OCI-LY7 (cell line): ENCODE results near the gene PRR14L.

Experiments
- EZH2phosphoT487 ChIP-seq: fragments of 200-600 bp; sonication (generic); IDR thresholded peaks from 2 replicates; pipeline ENCODE4 v1.6.1; 2018; ENCODE audit warnings: low read depth, borderline replicate concordance, mild to moderate bottlenecking, mixed run types, antibody characterized with exemption, low read length, moderate library complexity, mixed read lengths
- TF ChIP-seq, protein P1 (sequence below): fragments of 200-600 bp; sonication (generic); conservative IDR thresholded peaks from 2 replicates; pipeline ENCODE4 v1.5.1; 2014; ENCODE audit warnings: mild to moderate bottlenecking, antibody characterized with exemption, low read length, moderate library complexity, mixed read lengths

DNA sequence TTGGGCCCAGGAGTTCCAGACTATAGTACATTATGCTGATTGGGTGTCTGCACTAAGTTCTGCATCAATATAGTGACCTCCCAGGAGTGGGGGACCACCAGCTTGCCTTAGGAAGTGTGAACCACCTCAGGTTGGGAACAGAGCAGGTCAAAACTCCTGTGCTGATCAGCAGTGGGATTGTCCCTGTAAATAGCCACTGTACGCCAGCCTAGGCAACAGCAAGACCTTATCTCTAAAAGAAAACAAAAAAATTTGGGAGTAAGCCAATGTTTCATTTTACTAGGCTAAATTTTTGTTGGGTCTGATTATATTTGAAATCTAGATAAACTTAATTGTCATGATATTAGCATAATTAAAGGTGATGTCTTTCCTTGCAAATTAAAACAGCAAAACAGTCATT is 7.3 kb upstream of the PRR14L start:
- TF ChIP-seq EZH2phosphoT487, result no peak
- TF ChIP-seq, protein P1, sequence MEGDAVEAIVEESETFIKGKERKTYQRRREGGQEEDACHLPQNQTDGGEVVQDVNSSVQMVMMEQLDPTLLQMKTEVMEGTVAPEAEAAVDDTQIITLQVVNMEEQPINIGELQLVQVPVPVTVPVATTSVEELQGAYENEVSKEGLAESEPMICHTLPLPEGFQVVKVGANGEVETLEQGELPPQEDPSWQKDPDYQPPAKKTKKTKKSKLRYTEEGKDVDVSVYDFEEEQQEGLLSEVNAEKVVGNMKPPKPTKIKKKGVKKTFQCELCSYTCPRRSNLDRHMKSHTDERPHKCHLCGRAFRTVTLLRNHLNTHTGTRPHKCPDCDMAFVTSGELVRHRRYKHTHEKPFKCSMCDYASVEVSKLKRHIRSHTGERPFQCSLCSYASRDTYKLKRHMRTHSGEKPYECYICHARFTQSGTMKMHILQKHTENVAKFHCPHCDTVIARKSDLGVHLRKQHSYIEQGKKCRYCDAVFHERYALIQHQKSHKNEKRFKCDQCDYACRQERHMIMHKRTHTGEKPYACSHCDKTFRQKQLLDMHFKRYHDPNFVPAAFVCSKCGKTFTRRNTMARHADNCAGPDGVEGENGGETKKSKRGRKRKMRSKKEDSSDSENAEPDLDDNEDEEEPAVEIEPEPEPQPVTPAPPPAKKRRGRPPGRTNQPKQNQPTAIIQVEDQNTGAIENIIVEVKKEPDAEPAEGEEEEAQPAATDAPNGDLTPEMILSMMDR, result no peak
